Nucleus accumbens (tissue), 56 donors: ENCODE measurements around the gene ARHGAP45.

Experiments used
- DNase-seq, 56 donors: peaks; one replicate each; lab custom pipeline; 2025; lab: John Stamatoyannopoulos, UW

Gene ARHGAP45

DNA sequence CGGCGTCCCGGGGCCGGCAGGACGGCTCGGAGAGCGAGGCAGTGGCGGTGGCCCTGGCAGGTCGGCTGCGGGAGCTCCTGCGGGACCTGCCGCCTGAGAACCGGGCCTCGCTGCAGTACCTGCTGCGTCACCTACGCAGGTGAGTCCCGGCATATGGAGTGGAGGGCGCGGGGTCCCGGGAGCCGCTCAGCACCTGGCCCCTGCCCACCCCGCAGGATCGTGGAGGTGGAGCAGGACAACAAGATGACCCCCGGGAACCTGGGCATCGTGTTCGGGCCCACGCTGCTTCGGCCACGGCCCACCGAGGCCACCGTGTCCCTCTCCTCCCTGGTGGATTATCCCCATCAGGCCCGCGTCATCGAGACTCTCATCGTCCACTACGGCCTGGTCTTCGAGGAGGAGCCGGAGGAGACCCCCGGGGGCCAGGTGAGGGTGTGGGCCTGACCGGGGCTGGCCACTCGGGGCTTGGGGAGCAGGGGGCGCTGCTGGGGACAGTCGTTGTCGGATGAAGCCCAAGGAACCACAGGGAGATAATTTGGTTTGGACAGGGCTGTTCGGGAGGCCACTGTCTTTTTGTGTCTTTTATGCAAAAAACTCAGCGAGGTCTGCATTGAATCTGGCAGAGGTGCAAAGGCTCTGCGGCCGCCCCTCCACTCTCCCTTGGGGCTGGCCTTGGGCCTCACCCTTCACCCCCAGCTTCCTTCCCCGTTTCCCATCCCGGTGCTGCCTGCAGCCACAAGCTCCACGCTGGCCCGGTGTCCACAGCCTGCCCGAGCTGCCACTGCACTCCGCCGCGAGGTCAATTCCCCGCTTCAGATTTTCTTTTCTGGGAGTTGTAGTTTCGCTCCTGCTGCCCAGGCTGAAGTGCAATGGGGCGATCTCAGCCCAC lies 16.2 kb downstream of the ARHGAP45 start:
- DNase-seq = no peak

DNA sequence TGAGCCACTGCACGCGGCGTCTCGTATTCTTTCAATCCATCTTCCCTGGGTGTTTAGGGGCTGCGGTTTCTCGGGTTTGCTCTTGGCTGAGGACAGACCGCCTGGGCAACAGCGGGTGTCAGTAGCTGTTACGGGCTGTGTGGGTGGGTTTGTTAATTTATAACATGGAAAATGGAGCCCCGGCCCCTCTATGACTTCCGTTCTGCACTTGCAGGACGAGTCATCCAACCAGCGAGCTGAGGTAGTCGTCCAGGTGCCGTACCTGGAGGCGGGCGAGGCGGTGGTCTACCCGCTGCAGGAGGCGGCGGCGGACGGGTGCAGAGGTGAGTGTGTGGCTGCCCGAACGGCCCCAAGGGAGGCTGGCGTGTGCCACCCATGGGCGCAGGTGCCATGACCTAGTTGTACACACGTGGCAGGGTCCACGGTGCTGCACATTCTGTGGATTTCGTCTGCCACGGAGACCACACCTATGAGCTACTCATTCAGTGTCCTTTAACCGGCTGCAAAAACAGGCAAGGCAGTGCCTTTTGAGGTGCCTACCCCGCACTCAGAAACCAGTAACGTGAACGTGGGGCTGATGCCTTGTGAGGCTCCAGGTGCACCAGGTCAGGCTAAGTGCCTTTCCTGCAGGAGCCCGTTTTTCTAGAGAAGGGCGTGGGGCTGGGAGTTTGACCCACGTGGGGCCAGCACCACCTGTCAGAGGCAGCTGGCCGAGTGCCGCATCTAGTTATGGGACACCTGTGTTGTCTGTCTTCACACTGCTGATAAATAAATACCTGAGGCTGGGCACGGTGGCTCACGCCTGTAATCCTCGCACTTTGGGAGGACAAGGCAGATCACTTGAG lies 17.3 kb downstream of the ARHGAP45 start:
- DNase-seq = no peak

DNA sequence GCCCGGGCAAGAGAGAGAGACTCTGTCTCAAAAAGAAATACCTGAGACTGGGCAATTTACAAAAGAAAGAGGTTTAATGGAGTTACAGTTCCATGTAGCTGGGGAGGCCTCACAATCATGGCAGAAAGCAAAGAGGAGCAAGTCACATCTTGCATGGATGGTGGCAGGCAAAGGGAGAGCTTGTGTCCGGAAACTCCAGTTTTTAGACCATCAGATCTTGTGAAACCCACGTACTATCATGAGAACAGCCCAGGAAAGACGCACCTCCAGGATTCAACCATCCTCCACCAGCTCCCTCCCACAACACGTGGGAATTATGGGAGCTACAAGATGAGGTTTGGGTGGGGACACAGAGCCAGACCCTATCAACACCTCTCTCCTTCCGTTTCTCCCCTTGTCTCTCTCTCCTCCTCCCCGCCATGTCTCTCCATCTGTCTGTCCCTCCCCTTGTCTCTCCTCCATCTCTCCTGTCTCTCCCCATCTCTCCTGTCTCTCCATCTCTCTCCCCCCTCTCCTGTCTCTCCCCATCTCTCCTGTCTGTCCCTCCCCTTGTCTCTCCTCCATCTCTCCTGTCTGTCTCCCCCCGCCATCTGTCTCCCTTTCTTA lies 18.2 kb downstream of the ARHGAP45 start:
- no peak for DNase-seq

DNA sequence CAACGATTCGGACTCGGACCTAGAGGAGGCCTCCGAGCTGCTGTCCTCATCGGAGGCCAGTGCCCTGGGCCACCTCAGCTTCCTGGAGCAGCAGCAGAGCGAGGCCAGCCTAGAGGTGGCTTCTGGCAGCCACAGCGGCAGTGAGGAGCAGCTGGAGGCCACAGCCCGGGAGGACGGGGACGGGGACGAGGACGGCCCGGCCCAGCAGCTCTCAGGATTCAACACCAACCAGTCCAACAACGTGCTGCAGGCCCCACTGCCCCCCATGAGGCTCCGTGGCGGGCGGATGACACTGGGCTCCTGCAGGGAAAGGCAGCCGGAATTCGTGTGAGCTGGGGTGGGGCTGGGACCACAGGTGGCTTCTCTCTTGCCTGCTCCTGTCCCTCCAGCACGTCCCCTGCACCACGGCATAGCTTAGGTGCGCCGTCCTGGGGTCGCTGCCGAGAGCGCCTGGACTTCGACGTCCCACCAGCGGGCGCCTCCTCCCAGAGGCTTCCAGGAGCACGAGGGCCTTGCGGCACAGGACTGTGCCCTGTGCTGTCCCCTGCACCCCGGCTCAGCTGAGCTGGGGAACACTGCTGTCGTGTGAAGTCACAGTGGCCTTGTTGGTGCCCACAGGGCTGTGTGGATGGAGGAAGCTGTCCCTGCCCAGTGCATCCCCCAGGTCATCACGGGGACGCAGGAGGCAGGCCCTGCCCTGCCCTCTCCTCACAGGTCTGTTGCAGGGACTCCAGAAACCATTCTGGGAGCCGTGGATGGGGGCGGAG lies 18.9 kb downstream of the ARHGAP45 start:
- DNase-seq = no peak

DNA sequence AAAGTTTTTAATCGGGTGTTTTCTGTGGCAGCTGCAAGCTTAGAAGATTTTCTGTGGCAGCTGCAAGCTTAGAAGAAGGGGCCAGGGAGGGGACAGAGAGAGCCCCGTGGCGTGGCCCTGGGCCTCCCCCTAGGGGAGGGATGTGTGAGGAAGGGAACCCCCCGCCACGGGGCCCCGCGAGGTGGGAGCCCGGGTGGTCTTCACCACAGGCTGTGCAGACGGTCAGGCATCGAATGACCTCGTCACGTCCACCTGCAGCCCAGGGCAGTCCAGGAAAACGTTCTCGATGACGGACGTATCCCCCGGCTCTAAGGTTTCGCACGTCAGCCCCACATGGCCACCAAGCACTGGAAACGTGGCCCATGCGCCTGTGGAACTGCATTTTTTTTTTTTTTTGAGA lies 19.6 kb downstream of the ARHGAP45 start:
- DNase-seq = no peak

DNA sequence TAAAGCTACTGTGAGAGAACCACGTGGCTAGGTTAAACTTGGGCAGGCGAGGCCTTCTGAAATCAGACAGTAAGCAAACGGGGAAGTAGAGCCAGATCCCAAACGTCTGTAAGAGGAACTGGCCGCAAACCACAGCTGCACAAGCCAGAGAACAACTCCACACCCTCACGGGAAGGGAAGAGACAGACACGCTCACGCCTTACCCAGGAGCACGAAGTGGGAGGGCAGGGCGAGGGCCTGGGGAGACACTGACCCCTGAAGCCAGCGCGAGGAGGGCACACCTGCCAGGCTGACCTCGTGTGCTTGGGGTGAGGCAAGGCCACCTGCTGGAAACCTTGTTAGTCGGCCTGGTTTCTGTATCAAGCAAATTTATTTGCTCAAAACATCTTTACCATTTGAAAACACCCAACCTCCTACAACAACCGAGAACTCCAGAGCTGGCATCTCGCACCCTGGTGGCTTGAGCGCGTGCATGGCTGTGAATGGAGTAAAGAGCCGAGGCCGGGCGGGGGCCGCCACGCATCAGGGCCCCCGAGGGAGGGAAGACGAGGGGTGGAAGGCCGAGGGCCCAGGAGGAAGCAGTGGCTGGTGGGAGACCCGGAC lies 20.9 kb downstream of the ARHGAP45 start:
- peak in 16 of 56 donors; percentile 5 to 48 (median 26) for DNase-seq

DNA sequence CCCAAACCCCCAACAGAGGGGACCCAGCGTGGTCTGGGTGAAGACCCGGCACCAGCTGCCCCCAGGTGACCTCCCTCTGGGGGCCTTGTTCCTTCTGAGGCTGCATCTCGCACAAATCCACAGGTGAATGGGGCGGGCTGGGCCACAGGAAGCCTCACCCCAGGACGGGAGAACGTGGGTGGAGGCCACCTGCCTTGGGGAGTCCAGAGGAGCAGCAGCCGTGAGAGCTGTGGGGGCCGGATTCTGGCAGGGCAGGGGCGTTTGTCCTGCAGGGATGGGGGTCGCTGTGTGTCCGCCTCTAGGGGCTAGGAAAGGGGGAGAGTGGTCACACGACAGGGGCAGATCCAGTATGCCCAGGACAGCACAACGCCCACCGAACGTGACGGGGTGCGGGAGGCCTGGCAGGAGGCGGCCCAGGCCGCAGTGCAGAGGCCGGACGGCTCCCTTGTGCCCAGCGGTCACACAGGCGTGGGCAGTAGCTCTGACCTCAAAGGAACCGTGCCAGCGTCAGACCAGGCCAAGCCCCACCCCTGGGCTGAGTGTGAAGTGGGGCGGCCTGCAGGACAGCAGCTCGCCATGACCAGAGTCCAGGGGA lies 21.5 kb downstream of the ARHGAP45 start:
- no peak for DNase-seq

DNA sequence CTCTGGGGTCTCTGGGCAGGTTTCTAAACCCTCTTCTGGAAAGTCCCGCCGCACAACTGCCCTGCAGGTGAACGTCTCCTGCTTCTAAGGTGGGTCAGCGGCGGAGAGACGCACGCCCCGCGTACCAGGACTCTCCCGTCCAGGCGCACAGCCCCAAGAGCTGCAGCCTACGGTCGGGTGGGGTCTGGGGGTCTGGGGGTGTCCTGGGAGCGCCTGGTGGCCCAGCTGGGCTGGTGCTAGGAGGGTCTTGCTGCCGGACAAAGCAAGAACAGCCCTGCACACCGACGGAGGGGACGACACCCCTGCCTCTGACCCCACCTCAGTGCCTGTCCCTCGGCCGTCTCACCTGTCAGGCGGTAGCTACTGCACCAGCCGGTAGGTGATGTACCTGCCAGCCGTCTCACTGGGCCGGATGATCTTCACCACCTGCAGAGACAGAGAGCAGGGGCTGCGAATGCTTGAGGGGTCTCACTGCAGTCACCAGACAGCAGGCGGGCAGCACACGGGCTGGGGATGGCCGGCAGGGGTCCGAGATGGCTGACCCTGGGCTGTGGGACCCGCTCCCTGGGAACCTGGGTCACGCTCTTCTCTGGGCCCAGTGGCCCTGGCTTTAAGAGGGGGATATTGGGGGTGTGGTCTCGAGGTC lies 22.3 kb downstream of the ARHGAP45 start:
- no peak for DNase-seq

DNA sequence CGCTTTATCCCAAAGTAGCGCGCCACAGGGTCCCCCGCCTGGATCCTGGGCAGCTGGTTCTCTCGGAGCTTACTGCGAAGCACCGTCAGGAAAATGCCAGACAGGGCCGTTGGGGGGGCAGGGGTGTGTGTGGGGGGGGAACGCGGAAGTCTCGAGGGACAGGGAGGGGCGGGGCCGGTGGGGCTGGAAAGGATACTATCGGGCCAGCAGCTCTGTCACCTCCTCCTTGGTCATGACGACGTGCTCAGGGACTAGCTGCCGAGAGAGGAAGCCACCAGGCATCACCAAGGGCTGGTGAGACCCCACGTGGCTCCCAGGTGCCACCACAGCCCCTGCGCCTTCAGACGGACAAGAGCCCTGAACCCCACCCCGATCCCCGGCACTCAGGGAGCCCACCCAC lies 22.9 kb downstream of the ARHGAP45 start:
- peak in 1 of 56 donors; percentile 7 for DNase-seq

DNA sequence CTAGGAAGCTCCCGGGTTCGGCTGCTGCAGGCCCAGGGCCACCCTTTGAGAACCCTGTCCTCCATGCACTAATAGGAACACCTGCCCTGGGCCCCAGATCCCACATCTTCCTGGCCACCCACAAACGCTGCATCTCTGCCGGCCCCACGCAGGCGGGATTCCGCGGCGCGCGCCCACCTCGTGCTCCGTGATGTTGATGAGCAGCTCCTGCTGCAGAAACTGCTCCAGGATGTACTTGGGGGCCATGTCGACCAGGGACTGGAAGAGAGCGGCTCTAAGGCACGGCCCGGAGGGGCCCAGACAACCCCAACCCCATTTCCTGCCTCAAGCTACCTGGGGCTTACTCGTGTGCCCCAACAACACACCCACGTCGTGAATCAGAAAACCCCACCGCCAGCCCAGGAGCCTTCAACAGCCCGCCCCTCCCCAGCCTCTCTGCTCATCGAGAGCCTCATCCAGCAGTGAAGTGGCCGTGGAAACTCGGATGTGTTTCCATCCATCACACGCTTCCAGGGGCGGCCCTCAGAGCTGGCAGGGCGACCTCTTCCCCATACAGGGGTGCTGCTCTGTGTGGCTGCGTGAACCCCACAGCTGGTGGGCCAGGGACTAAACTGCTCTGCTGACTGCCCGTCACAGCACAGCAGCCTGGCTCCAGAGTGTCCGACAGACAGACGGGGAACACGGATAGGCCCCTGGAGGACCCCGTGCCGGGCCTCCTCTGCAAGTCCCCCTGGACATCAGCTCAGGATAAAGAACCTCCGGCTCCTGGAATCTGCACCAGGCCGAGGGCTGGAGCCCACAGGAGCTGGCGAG lies 24.0 kb downstream of the ARHGAP45 start:
- DNase-seq = no peak

DNA sequence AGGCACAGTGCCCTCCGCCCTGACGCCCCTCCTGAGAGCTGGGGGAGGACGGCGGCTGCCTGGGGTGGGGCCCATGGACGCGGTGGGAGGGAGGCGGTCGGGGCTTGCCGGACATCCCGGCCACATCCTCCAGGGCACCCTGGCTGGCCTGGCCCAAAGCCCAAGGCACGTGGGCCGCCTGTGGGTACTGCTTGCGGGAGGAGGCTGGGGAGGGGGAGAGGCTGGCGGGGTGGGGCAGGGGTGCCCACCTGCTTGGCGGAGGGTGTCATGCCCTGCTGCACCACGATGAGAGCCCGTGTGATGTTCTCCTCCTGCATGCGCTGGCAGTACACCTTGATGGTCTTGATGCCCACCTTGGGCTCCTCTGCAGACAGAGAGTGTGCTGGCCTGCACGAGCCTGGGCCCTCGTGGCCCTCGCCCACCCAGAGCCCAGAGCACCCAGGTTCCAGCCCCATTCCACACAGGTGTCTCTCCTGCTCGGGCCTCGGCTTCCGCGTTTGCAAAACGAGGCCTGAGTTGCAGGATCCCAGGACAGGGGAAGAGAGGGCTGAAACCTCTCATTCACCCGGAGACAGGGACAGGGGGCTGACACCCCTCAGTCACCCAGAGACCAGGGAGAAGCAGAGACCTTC lies 24.7 kb downstream of the ARHGAP45 start:
- DNase-seq = no peak

DNA sequence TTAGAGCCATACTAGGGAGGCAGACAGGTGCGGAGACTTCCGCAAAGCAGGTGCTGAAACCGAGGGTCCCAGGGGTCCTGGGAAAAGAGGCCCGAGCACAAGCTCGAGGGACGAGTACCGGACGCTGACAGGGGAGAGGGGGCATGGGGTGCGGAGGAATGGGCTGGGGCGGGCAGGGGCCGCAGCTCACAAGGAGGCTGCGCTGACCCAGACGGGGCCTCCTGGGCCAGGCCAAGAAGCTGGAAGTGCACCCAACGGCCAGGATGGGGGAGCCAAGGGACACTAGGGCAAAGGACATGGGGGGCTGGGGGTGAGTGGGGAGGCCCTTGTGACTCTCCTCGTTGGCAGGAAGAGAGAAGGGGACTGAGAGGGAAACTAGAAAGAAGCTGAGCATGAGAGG lies 26.4 kb downstream of the ARHGAP45 start:
- no peak for DNase-seq

DNA sequence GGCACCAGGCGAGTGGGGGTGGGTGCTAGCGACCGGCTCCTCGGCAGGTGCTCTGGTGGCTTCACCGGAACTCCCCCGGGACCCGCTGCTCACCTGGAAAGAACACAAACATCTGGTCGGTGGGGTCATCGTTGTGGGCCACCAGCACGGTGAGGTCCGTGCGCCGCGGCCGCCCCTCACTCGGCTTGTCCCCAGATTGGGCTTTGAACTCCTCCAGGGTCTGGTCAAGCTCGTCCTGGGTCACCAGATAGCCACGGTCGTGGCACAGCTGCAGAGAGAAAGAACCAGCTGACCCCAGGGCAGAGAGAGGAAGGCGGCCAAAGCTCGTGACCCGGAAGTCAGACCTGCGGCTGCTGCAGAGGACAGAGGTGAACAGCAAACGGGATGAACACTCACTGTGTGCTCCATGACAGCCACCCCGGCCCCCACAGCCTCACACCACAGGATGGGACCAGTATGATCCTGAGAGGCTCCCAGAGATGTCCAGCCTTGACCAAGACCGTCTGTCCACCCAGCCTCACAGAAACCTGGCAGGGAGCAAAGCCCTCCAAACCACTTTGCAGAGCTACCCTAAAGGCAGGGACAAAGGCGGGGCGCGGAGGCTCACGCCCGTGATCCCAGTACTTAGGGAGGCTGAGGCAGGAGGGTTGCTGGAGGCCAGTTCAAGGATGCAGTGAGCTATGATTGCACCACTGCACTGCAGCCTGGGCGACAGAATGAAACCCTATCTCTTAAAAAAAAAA lies 27.0 kb downstream of the ARHGAP45 start:
- DNase-seq = no peak

DNA sequence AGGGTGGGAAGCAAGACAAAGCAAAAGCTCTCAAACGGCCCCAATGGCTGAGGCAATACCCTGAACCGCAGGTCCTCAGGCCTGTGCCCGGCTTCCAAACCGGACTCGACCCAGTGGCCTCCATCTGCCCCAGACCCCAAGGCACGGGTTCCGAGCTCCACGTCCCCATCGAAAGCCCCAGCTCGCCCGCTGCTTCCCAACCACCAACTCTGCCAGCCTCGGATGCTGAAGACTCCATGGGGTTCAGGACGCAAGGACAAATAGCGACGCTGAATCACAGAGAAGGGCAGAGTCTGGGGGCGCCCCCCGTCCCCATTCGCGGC lies 27.6 kb downstream of the ARHGAP45 start:
- no peak for DNase-seq

DNA sequence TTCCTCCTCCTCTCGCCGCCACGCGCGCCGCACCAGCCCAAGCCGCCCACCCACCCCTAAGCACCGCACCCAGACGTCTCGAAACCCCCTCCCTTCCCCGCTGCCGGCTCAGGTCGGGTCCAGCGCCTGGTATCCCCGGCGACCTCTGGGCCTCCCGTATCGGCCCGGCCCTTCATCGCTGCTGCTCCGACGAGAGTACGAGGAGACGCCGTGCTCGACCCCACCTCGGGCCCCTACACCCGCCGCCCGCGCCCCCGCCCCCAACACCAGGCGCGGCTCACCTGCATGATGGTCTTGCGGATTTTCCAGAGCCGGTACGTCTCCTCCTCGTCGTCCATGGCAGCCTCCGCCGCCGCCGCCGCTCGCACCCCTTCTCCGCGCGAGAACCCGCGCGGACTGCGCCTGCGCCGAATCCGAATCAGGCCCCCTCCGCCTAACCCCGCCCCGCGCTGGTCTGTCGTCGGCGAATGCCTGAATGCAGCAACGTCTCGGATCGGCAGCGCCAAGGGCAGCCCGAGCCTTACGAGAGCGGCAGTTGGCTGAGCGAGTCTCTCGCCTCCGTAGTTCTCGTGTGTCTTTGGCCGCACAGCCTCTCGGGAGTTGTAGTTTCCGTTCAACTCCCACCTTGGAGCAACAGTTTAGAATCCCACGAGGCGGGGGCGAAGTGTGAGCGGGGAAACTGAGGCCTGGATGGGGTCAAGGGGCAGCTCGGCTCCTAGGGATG lies 28.2 kb downstream of the ARHGAP45 start, which contains the start of gene POLR2E:
Gene POLR2E, minus strand, starts transcription at position 398 of the 724 bp plus-strand sequence. Its CDS starts 60 bp downstream, at position 338.
- peak; percentile 79 to 99 (median 97) for DNase-seq

DNA sequence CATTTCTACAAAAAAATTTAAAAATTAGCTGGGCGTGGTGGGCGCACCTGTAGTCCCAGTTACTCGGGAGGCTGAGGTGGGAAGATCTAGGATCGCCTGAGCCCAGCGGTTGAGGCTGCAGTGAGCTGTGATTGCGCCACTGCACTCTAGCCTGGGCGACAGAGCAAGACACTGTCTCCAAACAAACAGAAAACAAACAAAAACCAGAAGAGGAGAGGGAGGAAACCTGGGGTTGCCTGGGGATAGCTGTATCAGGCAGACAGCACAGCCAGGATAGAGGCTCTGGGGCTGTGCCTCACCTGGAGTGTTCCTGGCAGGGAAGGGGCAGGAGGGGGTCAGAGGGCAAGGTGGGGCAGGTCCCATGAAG lies 30.8 kb downstream of the ARHGAP45 start:
- DNase-seq = no peak
